Fibroblast of lung (primary cell): ENCODE measurements around the gene CCDC157.

ENCODE experiments used
- CTCF ChIP-seq, 2 donors: IDR thresholded peaks in 1 of 2; conservative IDR thresholded peaks in 1 of 2; 1 replicate in 1 of 2; 2 replicates in 1 of 2; pipeline ENCODE4 v1.5.1; 2011 to 2012; ENCODE audit warnings: low read length in 2 of 2, control low read depth in 1 of 2, inconsistent platforms in 1 of 2, low read depth in 1 of 2, mild to moderate bottlenecking in 1 of 2
- EZH2 ChIP-seq: IDR thresholded peaks from 2 replicates; pipeline ENCODE4 v1.5.1; 2012; ENCODE audit warnings: low read length, control low read depth, mild to moderate bottlenecking; ENCODE audit errors: missing control alignments

GRCh38 chr22:30326255-30326705, 30.5 kb upstream of the CCDC157 start:
- no peak for TF ChIP-seq CTCF (conservative IDR thresholded peaks at IDR 0.05 in 1 of 2, IDR thresholded peaks at IDR 0.05 in 1 of 2; ENCODE audit: low read depth in 1 of 2, low read length in 2 of 2)
- no peak for TF ChIP-seq EZH2
